GM18873 (cell line): ENCODE measurements around the gene KRTAP5-6.

Experiments
- ATAC-seq: cut with Tn5 transposase; IDR thresholded peaks from one replicate; pipeline ENCODE4 v1.9.1; 2021; ENCODE audit warnings: mild to moderate bottlenecking, moderate library complexity, moderate number of reproducible peaks; ENCODE audit not compliant: unreplicated experiment, low FRiP score

KRTAP5-6 gene

GRCh38 chr11:1695548-1696108, 1.4 kb upstream of the KRTAP5-6 start:
- no peak for ATAC-seq

- no peak for ATAC-seq
These were observed 2.8 kb downstream of the KRTAP5-6 start for GRCh38 chr11:1699771-1700170.

- no peak for ATAC-seq
These were observed 4.3 kb downstream of the KRTAP5-6 start for GRCh38 chr11:1701091-1701807.

- no peak for ATAC-seq
These were observed 5.5 kb downstream of the KRTAP5-6 start for GRCh38 chr11:1702506-1702905.

- ATAC-seq = no peak
These were observed 6.2 kb downstream of the KRTAP5-6 start for GRCh38 chr11:1703146-1703545.

- no peak for ATAC-seq
These were observed 8.4 kb downstream of the KRTAP5-6 start for GRCh38 chr11:1705126-1706052.

GRCh38 chr11:1706634-1707400, 9.8 kb downstream of the KRTAP5-6 start:
- ATAC-seq = no peak

GRCh38 chr11:1707751-1708150, 10.8 kb downstream of the KRTAP5-6 start:
- ATAC-seq = no peak

GRCh38 chr11:1708716-1709115, 11.7 kb downstream of the KRTAP5-6 start:
- no peak for ATAC-seq

- ATAC-seq = no peak
These were observed 18.2 kb downstream of the KRTAP5-6 start for GRCh38 chr11:1714908-1715885.

- no peak for ATAC-seq
These were observed 20.8 kb downstream of the KRTAP5-6 start for GRCh38 chr11:1717745-1718144.

- no peak for ATAC-seq
These were observed 21.3 kb downstream of the KRTAP5-6 start for GRCh38 chr11:1718326-1718725.

- no peak for ATAC-seq
These were observed 22.8 kb downstream of the KRTAP5-6 start for GRCh38 chr11:1719781-1720180.

GRCh38 chr11:1727096-1727690, 30.2 kb downstream of the KRTAP5-6 start:
- no peak for ATAC-seq

- ATAC-seq = no peak
These were observed 30.9 kb downstream of the KRTAP5-6 start for GRCh38 chr11:1727861-1728260.

- no peak for ATAC-seq
These were observed 31.3 kb downstream of the KRTAP5-6 start for GRCh38 chr11:1728301-1728700.

GRCh38 chr11:1728931-1729691, 32.1 kb downstream of the KRTAP5-6 start:
- no peak for ATAC-seq

GRCh38 chr11:1729692-1730011, 32.7 kb downstream of the KRTAP5-6 start:
- ATAC-seq = no peak
